Stimulated activated naive CD4-positive, alpha-beta T cell treated with Interleukin-2 at 50 U/mL for 16 hours (primary cell): ENCODE results near the gene TMEM225B.
"Not testable (repeated sequence)": the region's sequence is repeated elsewhere in the genome, so short reads cannot be mapped to it uniquely, and the experiment has no call there.

ENCODE experiments used
- DNase-seq: peaks from one replicate; lab custom pipeline; 2025; lab: John Stamatoyannopoulos, UW

The TMEM225B gene

DNA sequence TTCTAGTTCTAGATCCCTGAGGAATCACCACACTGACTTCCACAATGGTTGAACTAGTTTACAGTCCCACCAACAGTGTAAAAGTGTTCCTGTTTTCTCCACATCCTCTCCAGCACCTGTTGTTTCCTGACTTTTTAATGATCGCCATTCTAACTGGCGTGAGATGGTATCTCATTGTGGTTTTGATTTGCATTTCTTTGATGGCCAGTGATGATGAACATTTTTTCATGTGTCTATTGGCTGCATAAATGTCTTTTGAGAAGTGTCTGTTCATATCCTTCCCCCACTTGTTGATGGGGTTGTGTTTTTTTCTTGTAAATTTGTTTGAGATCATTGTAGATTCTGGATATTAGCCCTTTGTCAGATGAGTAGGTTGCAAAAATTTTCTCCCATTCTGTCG lies 56.6 kb downstream of the TMEM225B start:
- not testable (repeated sequence) for DNase-seq

DNA sequence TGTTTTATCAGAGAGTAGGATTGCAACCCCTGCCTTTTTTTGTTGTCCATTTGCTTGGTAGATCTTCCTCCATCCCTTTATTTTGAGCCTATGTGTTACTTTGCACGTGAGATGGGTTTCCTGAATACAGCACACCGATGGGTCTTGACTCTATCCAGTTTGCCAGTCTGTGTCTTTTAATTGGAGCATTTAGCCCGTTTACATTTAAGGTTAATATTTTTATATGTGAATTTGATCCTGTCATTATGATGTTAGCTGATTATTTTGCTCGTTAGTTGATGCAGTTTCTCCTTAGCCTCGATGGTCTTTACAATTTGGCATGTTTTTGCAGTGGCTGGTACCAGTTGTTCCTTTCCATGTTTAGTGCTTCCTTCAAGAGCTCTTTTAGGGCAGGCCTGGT lies 59.8 kb downstream of the TMEM225B start:
- DNase-seq: not testable (repeated sequence)
